ENCODE results near the gene LPGAT1.

- no peak for TF ChIP-seq CTCF (conservative IDR thresholded peaks at IDR 0.05; ENCODE audit: low read depth, low read length)
- no peak for TF ChIP-seq EZH2 (IDR thresholded peaks at IDR 0.05; ENCODE audit: borderline replicate concordance, low read depth, low read length, poor library complexity, severe bottlenecking)
Observed at GRCh38 chr1:211870156-211870555, 39.6 kb upstream of the LPGAT1 start.

Data from A673 (cell line).